ENCODE results near the gene NAP1L1. TPM values are rescaled to one million over a fixed set of nuclear protein-coding genes. Genes with fewer than 3 reads are reported as not detected.

Gene NAP1L1
- total RNA-seq, 2 experiments from 2014 or later, result 460 to 538 TPM

DNA sequence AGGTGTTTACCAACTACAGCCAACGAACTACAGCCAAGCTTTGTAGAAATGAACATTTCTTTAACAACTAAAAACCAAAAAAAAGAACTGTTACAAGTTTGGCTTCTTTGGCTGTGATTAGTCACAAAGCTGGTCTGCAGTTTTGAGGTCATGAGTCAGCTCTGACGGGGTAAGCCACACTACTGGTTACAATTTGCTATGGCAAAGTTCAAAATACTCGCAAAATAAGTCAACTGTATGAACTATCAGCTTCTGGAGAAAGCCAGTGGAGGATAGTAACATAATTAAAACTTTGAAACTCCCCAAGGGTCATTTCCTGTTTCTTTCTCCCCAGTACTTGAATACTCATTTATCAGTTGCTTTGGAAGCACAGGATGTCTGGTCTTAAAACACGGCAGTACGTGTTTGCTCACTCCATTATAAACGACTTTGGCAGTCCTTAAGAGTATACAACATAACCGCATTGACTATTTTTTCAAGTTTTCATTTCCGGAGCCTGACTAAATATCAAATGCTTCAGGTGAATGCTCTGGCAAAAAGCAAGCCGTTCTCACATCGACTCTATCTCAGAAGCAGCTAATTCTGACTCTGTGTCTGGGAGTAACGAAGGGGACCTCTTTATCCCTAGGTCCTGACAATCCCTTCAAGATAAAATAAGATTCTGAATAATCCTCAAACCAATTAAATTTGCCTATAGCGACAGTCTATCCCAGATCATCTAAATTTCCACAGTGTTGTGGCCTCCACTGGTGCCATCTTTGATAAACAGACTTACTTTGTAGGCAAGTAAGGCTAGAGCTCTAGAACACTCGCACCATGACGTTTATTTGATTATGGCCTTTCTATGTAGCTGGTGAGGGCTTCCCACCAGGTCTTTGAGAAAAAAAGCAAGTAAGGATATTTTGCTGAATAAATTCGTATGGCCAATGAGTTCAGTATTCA, 63.5 kb downstream of the NAP1L1 start:
- peak overlapping the region; percentile 98 for H3K27ac Mint-ChIP-seq
- POLR2A ChIA-PET, result interaction anchor here (0.8 to 1.4 kb wide), 5 partner anchors 10 to 103 kb away, joined by 3 to 13 read pairs (median 3); partner anchors contain the start of gene PHLDA1

GRCh38 chr12:76020281-76020680, 64.2 kb downstream of the NAP1L1 start:
- peaks cover 2% of the 10 kb centered on the region for H3K36me3 Mint-ChIP-seq (ENCODE audit: low read depth)
- no peaks in the 10 kb centered on the region for H3K27me3 Mint-ChIP-seq
- H3K9me3 Mint-ChIP-seq, result no peaks in the 10 kb centered on the region
- peak; percentile 79 for DNase-seq
- CTCF ChIA-PET, result interaction anchor here (0.8 to 4.1 kb wide), 5 partner anchors 11 to 102 kb away, joined by 3 to 22 read pairs (median 6); partner anchors contain the start of gene PHLDA1
- H3K27ac Mint-ChIP-seq, result peak overlapping the region; percentile 98
- H3K4me3 Mint-ChIP-seq, result peak overlapping the region; percentile 42
- POLR2A ChIA-PET, result interaction anchor here (0.8 to 1.4 kb wide), 5 partner anchors 11 to 102 kb away, joined by 3 to 13 read pairs (median 3); partner anchors contain the start of gene PHLDA1
- H3K4me1 Mint-ChIP-seq, result peaks cover 44% of the 10 kb centered on the region

More for the DNA sequence above, 63.5 kb downstream of the NAP1L1 start:
- H3K4me1 Mint-ChIP-seq, result peaks cover 38% of the 10 kb centered on the region
- DNase-seq, result peak; percentile 73
- no peaks in the 10 kb centered on the region for H3K27me3 Mint-ChIP-seq
- no peaks in the 10 kb centered on the region for H3K9me3 Mint-ChIP-seq
- peaks cover 2% of the 10 kb centered on the region for H3K36me3 Mint-ChIP-seq (ENCODE audit: low read depth)
- CTCF ChIA-PET, result interaction anchor here (1.3 to 4.1 kb wide), 5 partner anchors 10 to 103 kb away, joined by 3 to 22 read pairs (median 6); partner anchors contain the start of gene PHLDA1
- peak overlapping the region; percentile 42 for H3K4me3 Mint-ChIP-seq

- CTCF ChIA-PET, result interaction anchor here (0.6 to 4.1 kb wide), 2 partner anchors 12 to 57 kb away, joined by 3 to 22 read pairs; partner anchors contain the start of gene PHLDA1
- POLR2A ChIA-PET, result no interaction called here
Observed at GRCh38 chr12:76018672-76019071, 65.8 kb downstream of the NAP1L1 start.

DNA sequence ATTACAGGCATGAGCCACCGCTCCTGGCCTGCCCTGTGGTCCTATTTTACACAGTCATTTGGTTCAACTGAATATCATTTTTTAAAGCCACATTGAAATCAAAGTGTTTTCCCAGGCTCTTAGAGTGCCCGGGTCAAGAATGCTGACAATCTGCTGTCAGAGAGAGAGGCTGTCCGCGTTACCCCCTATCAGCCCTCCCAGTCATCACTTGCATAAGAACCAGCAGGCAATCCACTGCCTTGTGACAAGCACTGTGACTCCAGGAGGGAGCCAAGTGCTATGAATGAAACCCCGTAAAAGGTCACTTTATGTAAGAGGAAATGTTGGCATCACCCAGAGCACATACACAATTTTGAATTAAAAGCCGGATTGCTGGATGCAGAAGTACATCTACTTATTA, 66.4 kb downstream of the NAP1L1 start:
- Mint-ChIP-seq H3K4me1 (peaks cover 47% of the 10 kb centered on the region), H3K27me3 (no peaks in the 10 kb centered on the region), H3K36me3 (ENCODE audit: low read depth) (peaks cover 2% of the 10 kb centered on the region), H3K4me3 (no peak overlapping the region), H3K9me3 (no peaks in the 10 kb centered on the region), H3K27ac (no peak overlapping the region)
- POLR2A ChIA-PET, result no interaction called here
- CTCF ChIA-PET, result interaction anchor here (0.6 kb wide), 1 partner anchor 56 kb away, joined by 3 read pairs; no protein-coding TSS in a partner anchor
- no peak for DNase-seq

More at GRCh38 chr12:76018672-76019071, 65.8 kb downstream of the NAP1L1 start:
- Mint-ChIP-seq H3K9me3 (no peaks in the 10 kb centered on the region), H3K4me3 (no peak overlapping the region), H3K4me1 (peaks cover 47% of the 10 kb centered on the region), H3K36me3 (ENCODE audit: low read depth) (peaks cover 2% of the 10 kb centered on the region), H3K27me3 (no peaks in the 10 kb centered on the region), H3K27ac (peak overlapping the region; percentile 26)
- no peak for DNase-seq

- CTCF ChIA-PET, result interaction anchor here (1.2 to 2.7 kb wide), 3 partner anchors 10 to 17 kb away, joined by 3 to 7 read pairs (median 6); partner anchors contain the start of gene PHLDA1
- Mint-ChIP-seq H3K9me3 (no peaks in the 10 kb centered on the region), H3K4me1 (peaks cover 18% of the 10 kb centered on the region), H3K27me3 (no peaks in the 10 kb centered on the region), H3K27ac (no peak overlapping the region), H3K36me3 (ENCODE audit: low read depth) (no peaks in the 10 kb centered on the region), H3K4me3 (no peak overlapping the region)
- DNase-seq, result no peak
- POLR2A ChIA-PET, result no interaction called here
Observed at GRCh38 chr12:76014007-76014406, 70.5 kb downstream of the NAP1L1 start.

DNA sequence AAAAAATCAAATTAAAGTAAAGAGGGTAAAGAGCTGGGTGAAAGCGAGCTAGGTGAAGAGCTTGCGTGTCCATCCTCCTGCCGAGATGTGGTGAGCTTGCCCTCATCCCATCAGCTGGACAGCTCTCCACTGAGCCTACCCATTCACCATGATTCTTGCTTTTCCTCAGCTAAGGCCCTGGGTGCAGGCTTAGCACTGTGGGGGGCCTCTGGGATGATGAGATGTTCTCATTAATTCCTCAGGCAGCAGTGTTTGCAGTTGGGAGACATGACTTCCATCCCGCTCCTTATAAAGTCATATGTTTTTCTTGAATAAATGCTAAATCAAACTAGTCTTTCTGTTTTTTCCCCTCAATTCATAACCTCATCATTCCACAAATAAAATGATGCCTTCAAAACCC, 70.9 kb downstream of the NAP1L1 start:
- CTCF ChIA-PET, result interaction anchor here (1.2 to 2.7 kb wide), 3 partner anchors 9 to 17 kb away, joined by 3 to 7 read pairs (median 6); partner anchors contain the start of gene PHLDA1

GRCh38 chr12:76012644-76013043, 71.8 kb downstream of the NAP1L1 start:
- no peak for DNase-seq
- no peak overlapping the region for H3K4me3 Mint-ChIP-seq
- H3K36me3 Mint-ChIP-seq (ENCODE audit: low read depth), result no peaks in the 10 kb centered on the region
- H3K4me1 Mint-ChIP-seq, result peaks cover 12% of the 10 kb centered on the region
- no peaks in the 10 kb centered on the region for H3K9me3 Mint-ChIP-seq
- H3K27me3 Mint-ChIP-seq, result no peaks in the 10 kb centered on the region
- ChIA-PET POLR2A (no interaction called here), CTCF (interaction anchor here (1.1 to 2.7 kb wide), 5 partner anchors 8 to 26 kb away, joined by 3 to 7 read pairs (median 5); partner anchors contain the start of gene PHLDA1)
- H3K27ac Mint-ChIP-seq, result no peak overlapping the region

More for the DNA sequence above, 70.9 kb downstream of the NAP1L1 start:
- peaks cover 14% of the 10 kb centered on the region for H3K4me1 Mint-ChIP-seq
- no peak for DNase-seq
- no peaks in the 10 kb centered on the region for H3K27me3 Mint-ChIP-seq
- no peak overlapping the region for H3K27ac Mint-ChIP-seq
- POLR2A ChIA-PET, result no interaction called here
- no peak overlapping the region for H3K4me3 Mint-ChIP-seq
- H3K36me3 Mint-ChIP-seq (ENCODE audit: low read depth), result no peaks in the 10 kb centered on the region
- no peaks in the 10 kb centered on the region for H3K9me3 Mint-ChIP-seq

DNA sequence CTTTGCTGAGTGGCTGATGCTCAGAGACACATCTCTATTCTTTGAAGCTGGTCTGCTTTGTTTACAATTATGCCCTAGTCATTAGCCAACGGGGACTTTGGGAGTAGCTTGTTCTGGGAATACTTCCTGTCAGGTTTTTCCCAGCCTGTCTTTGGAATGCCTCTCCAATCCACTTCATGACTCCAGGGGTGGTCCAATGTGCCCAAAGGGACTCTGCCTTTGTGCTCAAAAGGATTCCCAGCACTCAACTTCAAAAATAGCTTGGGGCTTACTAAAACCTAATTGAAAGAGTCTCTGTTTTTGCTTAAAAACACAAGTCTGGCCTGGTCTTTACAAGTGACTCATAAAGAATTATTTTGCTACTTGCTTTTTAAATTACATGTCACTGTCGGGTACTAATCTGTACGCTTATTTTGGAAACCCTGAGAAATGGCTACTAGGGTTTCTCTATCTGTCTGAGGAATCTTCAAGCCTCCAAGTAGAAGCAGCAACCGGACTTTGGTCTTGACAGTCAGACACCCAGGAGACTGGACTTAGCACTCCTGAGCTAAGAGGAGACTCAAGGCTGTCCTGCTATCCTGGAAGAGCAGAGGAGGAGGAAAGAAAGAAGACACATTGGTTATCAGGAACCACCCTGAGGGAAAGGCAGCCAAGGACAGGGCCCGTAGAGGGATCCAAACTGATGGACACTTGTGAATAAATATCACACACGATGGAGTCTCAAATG, 73.6 kb downstream of the NAP1L1 start:
- no peak overlapping the region for H3K4me3 Mint-ChIP-seq
- H3K9me3 Mint-ChIP-seq, result no peaks in the 10 kb centered on the region
- H3K4me1 Mint-ChIP-seq, result peaks cover 9% of the 10 kb centered on the region
- CTCF ChIA-PET, result interaction anchor here (0.8 to 1.9 kb wide), 3 partner anchors 24 to 208 kb away, joined by 4 to 5 read pairs (median 4); no protein-coding TSS in a partner anchor
- H3K27me3 Mint-ChIP-seq, result peaks cover 2% of the 10 kb centered on the region
- POLR2A ChIA-PET, result no interaction called here
- DNase-seq, result no peak
- H3K27ac Mint-ChIP-seq, result no peak overlapping the region
- H3K36me3 Mint-ChIP-seq (ENCODE audit: low read depth), result no peaks in the 10 kb centered on the region

- H3K4me3 Mint-ChIP-seq, result no peak overlapping the region
- no peaks in the 10 kb centered on the region for H3K4me1 Mint-ChIP-seq
- H3K27ac Mint-ChIP-seq, result no peak overlapping the region
- ChIA-PET POLR2A (no interaction called here), CTCF (no interaction called here)
- peaks cover 2% of the 10 kb centered on the region for H3K27me3 Mint-ChIP-seq
- H3K36me3 Mint-ChIP-seq (ENCODE audit: low read depth), result peaks cover 2% of the 10 kb centered on the region
- peaks cover 7% of the 10 kb centered on the region for H3K9me3 Mint-ChIP-seq
- DNase-seq, result no peak
Observed at GRCh38 chr12:76008428-76008827, 76.1 kb downstream of the NAP1L1 start.

DNA sequence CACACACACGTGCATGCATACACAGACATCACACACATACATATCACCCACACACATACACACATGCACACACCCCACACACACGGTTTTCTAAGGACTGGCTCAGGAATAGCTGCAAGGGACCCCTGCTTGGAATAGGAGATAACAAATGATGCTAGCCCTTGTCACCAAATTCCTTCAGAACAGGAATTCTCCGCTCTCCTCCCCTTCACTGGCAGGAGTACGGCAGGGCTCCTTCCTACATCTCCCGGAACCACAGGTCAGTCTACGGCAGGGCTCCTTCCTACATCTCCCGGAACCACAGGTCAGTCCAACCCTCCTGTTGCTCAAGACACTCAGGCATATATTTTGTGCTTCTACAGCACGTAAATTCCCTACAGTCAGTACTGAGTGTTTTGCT, 76.8 kb downstream of the NAP1L1 start:
- H3K4me3 Mint-ChIP-seq, result no peak overlapping the region
- no peak for DNase-seq
- no peak overlapping the region for H3K27ac Mint-ChIP-seq
- H3K27me3 Mint-ChIP-seq, result peaks cover 2% of the 10 kb centered on the region
- no peaks in the 10 kb centered on the region for H3K4me1 Mint-ChIP-seq
- ChIA-PET POLR2A (no interaction called here), CTCF (no interaction called here)
- H3K36me3 Mint-ChIP-seq (ENCODE audit: low read depth), result peaks cover 2% of the 10 kb centered on the region
- peaks cover 7% of the 10 kb centered on the region for H3K9me3 Mint-ChIP-seq

GRCh38 chr12:76006028-76006925, 78.2 kb downstream of the NAP1L1 start:
- H3K27me3 Mint-ChIP-seq, result peaks cover 2% of the 10 kb centered on the region
- no peak overlapping the region for H3K27ac Mint-ChIP-seq
- H3K4me3 Mint-ChIP-seq, result no peak overlapping the region
- no peaks in the 10 kb centered on the region for H3K4me1 Mint-ChIP-seq
- H3K36me3 Mint-ChIP-seq (ENCODE audit: low read depth), result peaks cover 2% of the 10 kb centered on the region
- peaks cover 7% of the 10 kb centered on the region for H3K9me3 Mint-ChIP-seq
- no peak for DNase-seq
- POLR2A ChIA-PET, result interaction anchor here (0.6 kb wide), 1 partner anchor 371 kb away, joined by 4 read pairs; no protein-coding TSS in a partner anchor
- CTCF ChIA-PET, result interaction anchor here (1.2 kb wide), 1 partner anchor 9 kb away, joined by 4 read pairs; no protein-coding TSS in a partner anchor

DNA sequence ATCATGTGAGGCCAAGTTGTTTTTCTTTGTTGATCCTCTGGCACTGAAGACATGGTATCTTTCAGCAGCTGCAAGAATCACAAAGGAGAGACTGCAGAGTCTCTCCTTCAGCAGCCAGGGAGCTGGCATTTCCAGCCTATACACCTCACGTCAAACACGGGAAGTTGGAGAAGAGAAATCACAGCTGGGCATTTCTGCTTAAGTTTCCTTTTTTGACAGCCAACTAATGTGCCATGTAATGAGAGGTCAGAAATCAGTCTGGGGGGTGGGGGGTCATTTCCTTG, 81.2 kb downstream of the NAP1L1 start:
- peaks cover 2% of the 10 kb centered on the region for H3K27me3 Mint-ChIP-seq
- DNase-seq, result no peak
- ChIA-PET CTCF (interaction anchor here (1.0 to 1.9 kb wide), 3 partner anchors 11 to 77 kb away, joined by 3 to 7 read pairs (median 4); no protein-coding TSS in a partner anchor), POLR2A (no interaction called here)
- no peaks in the 10 kb centered on the region for H3K4me1 Mint-ChIP-seq
- no peak overlapping the region for H3K27ac Mint-ChIP-seq
- peaks cover 4% of the 10 kb centered on the region for H3K36me3 Mint-ChIP-seq (ENCODE audit: low read depth)
- no peak overlapping the region for H3K4me3 Mint-ChIP-seq
- peaks cover 7% of the 10 kb centered on the region for H3K9me3 Mint-ChIP-seq
